ENCODE results near the gene CDH13.

GRCh38 chr16:83305092-83305491 lies 678.3 kb downstream of the CDH13 start:
- TF ChIP-seq CTCF (IDR thresholded peaks at IDR 0.05; ENCODE audit: low read depth, low read length, poor library complexity, severe bottlenecking) (no peak), EZH2phosphoT487 (IDR thresholded peaks at IDR 0.05; ENCODE audit: borderline replicate concordance, low read length) (no peak)

Data from DOHH2 (cell line).